ENCODE data around the gene FER1L5. TPM values are rescaled to one million over a fixed set of nuclear protein-coding genes. Genes with fewer than 3 reads are reported as not detected.
"Not testable (repeated sequence)": the region's sequence is repeated elsewhere in the genome, so short reads cannot be mapped to it uniquely, and the experiment has no call there.

FER1L5 gene
- polyA plus RNA-seq, 5 donors: 0.50 to 1.2 (median 0.87) TPM

- no peak for DNase-seq
These were observed 8.9 kb upstream of the FER1L5 start for GRCh38 chr2:96633641-96634040.

DNA sequence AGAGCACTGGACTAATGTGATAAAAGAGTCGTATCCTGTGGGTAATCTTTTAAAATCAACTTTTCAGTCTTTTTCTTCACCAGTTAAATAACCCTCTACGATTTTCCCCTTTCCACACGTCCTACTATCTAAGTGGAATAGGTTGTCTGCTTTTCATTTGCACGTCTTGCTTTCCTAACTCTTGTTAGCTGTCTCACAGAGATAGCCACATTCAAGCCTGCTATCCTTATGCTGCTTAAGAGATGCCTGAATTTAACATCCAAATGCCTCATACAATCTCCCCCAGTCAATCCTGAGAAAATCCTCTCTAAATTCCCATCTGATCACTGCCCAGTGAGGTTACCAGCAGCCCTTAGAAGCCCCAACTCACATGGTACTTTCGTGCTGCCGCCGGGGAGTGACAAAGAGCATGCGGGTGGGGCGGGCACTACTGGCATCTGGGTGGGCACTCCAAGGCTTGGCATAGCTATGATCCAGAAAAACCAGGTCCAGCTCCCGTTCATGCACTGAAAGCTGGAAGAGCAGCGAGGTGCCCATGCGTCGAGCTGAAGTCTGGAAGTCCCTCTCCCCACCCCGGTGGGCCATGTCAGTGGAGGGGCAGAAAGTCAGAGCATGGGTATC, 5.9 kb upstream of the FER1L5 start:
- DNase-seq: no peak

- DNase-seq: peak; percentile 75 to 76
These were observed 5.0 kb upstream of the FER1L5 start for GRCh38 chr2:96637385-96638143.

DNA sequence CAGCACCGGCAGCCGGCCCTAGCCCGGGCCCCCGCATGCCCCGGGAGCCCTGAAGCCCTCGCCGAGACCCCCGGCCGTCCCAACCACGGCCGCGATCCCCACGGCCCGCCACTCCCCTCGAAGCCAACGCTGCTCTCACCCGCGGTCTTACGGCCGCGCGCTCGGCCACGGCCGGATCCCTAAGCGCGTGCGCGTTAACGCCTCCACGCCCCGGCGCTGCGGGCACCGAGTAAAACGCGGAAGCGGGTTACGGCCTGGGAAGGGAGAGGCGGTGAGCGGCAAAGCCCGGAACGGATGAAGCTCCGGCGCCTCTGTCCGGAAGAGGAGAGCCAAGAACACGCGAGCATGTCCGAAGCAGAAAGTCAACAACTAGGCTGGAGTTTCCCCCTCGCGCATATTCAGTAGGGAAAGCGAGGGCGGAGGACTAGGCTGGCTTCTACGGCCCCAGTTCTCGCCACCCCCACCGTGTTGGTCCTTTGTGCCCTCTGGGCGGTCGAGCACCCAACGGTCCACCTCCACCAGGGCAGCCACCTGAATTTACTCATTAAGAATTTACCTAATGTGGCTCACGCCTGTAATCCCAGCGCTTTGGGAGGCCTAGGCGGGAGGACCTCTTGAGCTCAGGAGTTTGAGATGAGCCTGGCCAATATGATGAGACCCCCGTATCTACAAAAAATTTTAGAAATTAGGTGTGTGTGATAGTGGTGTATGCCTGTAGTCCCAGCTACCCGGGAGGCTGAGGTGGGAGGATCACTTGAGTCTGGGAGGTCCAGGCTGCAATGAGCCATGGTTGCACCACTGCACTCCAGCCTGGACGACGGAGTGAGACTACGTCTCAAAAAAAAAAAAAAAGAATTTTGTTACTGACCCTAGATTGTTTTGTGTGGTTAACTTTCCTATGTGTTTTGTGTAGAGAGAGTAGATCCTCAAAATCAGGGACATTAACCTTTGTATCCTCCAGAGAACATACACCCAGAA, 4.1 kb upstream of the FER1L5 start, which contains the start of gene KANSL3:
KANSL3 (minus strand) TSS at position 169 of the 978 bp plus-strand sequence. CDS start 1,177 bp downstream, outside the sequence.
- peak; percentile 95 to 96 for DNase-seq

DNA sequence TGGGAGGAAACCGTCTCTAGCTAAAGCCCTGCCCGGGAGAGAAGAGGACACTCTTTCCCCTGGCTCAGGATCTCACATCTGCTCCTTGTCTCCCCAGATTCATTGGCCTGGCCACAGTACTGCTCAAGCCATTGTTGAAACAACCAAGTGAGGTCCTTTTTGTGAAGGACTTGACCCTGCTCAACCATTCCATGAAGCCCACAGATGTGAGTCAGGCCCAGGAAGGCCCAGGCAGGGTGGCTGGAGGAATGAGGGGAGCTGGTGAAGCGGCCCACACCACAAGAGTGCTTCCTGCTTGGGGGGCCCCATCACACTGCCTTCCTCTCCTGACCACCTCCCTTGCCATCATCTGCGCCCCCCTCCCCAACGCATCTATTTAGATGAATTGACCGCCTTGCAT, 5.1 kb downstream of the FER1L5 start:
- no peak for DNase-seq

GRCh38 chr2:96648306-96648930, 5.9 kb downstream of the FER1L5 start:
- no peak for DNase-seq

DNA sequence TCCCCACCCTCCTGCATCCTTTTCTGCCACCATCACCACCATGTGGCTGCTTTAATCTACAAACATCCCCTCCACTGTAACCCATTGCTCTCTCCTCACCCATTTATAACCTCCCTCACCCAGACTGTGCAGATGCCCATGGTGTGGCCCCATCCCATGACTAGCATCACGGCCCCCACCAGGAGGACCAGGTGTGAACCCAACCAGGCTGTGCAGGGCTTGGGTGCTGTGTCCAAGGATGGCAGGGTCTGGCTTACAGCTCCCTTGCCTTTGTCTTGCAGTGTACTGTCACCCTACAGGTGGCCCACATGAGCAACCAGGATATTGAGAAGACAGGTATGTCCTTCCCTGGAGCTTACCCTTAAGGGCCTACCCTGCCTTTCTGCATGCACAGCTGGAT, 6.8 kb downstream of the FER1L5 start:
- no peak for DNase-seq

DNA sequence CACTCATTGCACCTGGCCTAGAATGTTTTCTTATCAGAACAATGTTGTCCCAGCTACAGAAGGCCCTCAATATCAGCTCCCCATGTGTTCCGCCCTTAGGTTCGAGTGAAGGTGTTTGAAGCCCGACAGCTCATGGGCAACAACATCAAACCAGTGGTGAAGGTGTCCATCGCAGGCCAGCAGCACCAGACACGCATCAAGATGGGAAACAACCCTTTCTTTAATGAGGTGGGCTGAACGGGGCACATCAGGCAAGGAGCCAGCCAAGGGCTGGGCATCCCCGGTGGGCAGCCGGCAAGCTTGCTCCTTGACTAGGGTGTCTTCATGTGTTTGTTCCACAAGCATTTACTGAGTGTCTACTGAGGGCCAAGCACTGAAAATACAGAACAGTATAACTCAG, 9.2 kb downstream of the FER1L5 start:
- DNase-seq: no peak

DNA sequence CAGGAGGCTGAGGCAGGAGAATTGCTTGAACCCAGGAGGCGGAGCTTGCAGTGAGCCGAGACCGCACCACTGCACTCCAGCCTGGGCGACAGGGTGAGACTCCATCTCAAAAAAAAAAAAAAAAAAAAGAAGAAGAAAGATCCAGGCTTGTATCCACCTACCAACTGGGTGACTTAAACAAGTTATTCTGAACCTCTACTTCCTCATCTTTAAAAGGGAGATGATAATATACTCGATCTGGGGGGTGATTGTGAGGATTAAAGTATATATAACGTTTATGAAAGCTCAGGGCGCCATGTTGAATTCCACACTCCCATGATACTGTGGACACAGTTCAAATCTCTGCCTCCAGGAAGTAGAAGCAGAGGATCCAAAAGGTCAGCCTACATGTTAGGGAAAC, 12.2 kb downstream of the FER1L5 start:
- not testable (repeated sequence) for DNase-seq

- no peak for DNase-seq
These were observed 13.0 kb downstream of the FER1L5 start for GRCh38 chr2:96655526-96655925.

DNA sequence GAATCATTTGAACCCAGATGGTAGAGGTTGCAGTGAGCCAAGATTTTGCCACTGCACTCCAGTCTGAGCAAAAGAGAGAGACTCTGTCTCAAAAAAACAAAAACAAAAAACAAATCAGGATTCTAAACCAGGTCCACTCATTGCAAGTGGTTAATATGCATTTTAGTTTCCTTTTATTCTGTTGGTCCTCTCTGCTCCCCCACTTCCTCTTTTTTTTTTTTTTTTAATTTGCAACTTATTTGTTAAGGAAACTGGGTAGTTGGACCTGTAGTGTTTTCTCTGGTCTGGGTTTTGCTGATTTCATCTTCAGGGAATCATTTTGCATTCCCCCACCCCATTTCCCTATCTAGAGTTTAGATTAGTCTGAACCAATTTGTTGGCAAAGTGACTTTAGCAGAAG, 14.0 kb downstream of the FER1L5 start:
- DNase-seq: no peak

- DNase-seq: no peak
These were observed 18.8 kb downstream of the FER1L5 start for GRCh38 chr2:96661324-96661723.

- no peak for DNase-seq
These were observed 19.8 kb downstream of the FER1L5 start for GRCh38 chr2:96662360-96662759.

DNA sequence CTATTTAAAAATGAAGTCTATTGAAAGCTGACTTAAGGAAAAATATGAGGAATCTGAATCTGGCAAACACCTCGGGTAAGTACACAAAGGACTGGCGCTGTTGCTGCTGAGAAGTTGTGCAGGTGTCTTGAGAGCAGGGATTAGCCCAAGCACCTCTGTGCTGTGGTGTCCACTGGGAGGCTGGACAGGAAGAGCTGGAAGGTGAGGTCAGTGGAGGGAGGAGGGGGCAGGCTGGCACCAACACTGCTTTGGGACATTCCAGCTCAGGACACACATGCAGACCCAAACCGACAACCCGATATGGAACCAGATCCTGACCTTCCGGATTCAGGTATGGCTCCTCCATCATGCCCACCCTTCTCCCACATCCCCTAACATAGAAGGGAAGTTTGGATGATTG, 20.6 kb downstream of the FER1L5 start:
- DNase-seq: no peak

DNA sequence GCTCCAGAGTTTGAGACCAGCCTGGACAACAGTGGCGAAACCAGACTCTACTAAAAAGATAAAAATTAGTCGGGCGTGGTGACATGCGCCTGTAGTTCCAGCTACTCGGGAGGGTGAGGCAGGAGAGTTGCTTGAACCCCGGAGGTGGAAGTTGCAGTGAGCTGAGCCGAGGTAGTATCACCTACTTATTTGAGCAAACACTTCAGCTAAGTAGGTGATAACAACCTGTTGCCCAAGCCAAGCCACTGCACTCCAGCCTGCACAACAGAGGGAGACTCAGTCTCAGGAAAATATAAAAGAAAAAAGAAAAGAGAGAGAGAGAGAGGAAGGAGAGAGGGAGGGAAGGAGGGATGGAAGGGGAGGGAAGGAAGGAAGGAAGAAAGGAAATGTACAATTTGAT, 21.3 kb downstream of the FER1L5 start:
- DNase-seq: no peak

DNA sequence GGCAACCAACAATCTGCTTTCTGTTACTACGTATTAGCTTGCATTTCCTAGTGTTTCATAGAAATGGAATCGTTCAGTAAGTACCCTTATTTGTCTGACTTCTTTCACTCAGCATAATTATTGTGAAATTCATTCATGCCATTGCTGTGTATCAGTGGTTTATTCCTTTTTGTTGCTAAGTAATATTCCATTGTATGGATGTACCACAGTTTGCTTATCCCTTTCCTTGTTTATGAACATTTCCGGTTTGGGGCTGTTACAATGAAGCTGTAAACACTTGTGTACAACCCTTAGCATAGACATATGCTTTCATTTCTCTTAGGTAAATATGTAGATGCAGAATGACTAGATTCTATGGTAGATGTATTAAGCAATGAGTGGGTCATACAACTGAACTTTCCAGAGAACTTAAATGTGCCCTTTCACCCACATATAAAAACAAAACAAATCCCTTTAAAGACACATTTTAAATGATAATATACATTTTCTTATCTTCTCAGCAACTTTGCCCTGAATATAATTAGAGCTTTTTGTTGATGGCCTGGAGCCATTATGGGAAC, 21.9 kb downstream of the FER1L5 start:
- DNase-seq: no peak

DNA sequence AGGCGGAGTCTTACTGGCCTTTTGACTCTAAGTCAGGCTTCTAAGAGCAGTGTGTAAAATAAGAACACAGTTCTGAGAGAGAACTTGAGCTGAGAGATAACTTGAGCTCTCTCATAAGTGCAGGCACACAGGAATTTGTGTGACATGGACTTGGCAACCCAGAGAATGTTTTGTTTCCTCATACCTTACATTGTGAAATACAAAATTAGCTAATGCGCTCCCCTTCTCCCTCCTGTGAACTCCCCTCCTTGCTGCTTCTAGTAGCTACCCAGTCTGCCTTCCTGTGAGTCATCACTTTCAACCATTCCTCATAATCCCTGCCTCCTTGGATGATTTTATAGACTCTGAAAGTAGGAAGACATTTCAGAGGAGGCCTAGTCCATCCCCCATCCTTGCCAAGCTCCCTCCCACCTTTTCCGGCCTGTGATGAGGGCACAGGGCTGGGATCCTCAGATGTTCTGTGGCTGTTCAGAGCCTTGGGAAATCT, 22.6 kb downstream of the FER1L5 start:
- DNase-seq: peak in 1 of 2 donors; percentile 28

GRCh38 chr2:96665717-96666116, 23.2 kb downstream of the FER1L5 start:
- not testable (repeated sequence) for DNase-seq

GRCh38 chr2:96668771-96669170, 26.2 kb downstream of the FER1L5 start:
- no peak for DNase-seq

DNA sequence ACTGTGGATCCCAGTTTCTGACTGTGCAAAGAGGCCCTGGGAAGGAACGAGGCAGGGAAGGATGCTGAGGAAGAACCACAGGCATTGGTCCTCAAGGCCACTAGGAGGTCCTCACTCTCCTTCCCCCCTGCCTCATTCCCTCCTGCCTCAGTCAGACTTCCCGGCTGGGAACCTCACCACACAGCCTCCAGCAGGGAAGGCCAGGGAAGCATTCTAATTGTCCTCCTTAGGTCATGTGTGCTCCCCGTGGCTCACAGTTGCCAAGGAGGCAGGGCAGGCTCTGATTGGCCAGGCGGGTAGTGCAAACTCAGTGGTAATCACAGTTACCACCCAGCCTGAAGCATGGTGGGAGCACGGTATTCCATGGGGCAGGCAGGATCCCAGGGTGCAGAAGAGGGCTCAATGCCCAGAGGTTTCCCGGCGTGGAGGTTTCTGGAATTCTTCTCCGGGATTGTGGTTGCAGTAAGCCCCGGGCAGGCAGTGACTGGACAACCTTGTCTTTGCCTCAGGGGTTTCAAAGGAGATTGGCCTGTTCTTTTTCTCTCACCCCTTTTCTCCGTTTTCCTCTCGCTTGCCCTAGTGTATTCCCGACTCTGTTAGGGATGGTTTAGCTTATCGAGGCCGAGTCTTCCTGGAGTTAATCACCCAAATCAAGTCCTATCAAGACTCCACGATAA, 27.1 kb downstream of the FER1L5 start:
- DNase-seq: no peak

GRCh38 chr2:96679848-96680247, 37.3 kb downstream of the FER1L5 start:
- DNase-seq: no peak
